SK-N-SH (cell line): Measurements from ENCODE around the gene STKLD1. TPM values are rescaled to one million over a fixed set of nuclear protein-coding genes. Genes with fewer than 3 reads are reported as not detected.
A peak's percentile ranks its signal among the peaks of the same experiment; 100 is the strongest.
"Not testable (repeated sequence)": the region's sequence is repeated elsewhere in the genome, so short reads cannot be mapped to it uniquely, and the experiment has no call there.

Experiments
- CTCF ChIA-PET: fragments of 300-600, 350-600 bp; formaldehyde crosslinking; extraction: SDS; loops from one replicate; lab custom pipeline; 2021; lab: Yijun Ruan, JAX
- POLR2A ChIA-PET: fragments of 350-600 bp; sonication (Branson Sonifier 250); formaldehyde crosslinking; extraction: SDS; loops from one replicate; lab custom pipeline; 2020; ENCODE audit warnings: antibody characterized with exemption, inconsistent platforms; lab: Yijun Ruan, JAX
- DNase-seq: peaks from one replicate; pipeline ENCODE4 v3.0.0; 2012
- H2AFZ ChIP-seq: fragments of 200-600 bp; sonication (generic); 2 replicates; pipeline ENCODE4 v1.8.1; 2016; ENCODE audit warnings: antibody characterized with exemption, mild to moderate bottlenecking, low read depth
- H3F3A ChIP-seq: fragments of 200-600 bp; sonication (generic); replicated peaks from 2 replicates; pipeline ENCODE3; 2016; ENCODE audit warnings: antibody characterized with exemption, mild to moderate bottlenecking; ENCODE audit not compliant: insufficient read depth
- H3K27ac ChIP-seq, 2 experiments: fragments of 200-500 bp in 1 of 2; fragments of 200-600 bp in 1 of 2; sonication (Bioruptor generic) in 1 of 2; sonication (generic), shearing (Covaris generic) in 1 of 2; 2 replicates each; pipeline versions ENCODE4 v1.5.1 to v1.6.1; 2014 to 2016; ENCODE audit warnings: low read depth in 2 of 2, inconsistent platforms in 1 of 2, low read length in 1 of 2, mild to moderate bottlenecking in 1 of 2, mixed read lengths in 1 of 2
- H3K27me3 ChIP-seq: fragments of 200-600 bp; sonication (generic), shearing (Covaris generic); 2 replicates; pipeline ENCODE4 v1.6.1; 2016; ENCODE audit warnings: mixed run types; ENCODE audit not compliant: insufficient read depth
- H3K36me3 ChIP-seq, 2 experiments: fragments of 200-500 bp in 1 of 2; fragments of 200-600 bp in 1 of 2; sonication (Bioruptor generic) in 1 of 2; sonication (generic) in 1 of 2; replicated peaks in 1 of 2; 2 replicates each; pipeline versions ENCODE3 to v1.5.1; 2014 to 2016; ENCODE audit warnings: low read length in 1 of 2, mild to moderate bottlenecking in 1 of 2; ENCODE audit not compliant: insufficient read depth in 2 of 2, control insufficient read depth in 1 of 2
- H3K4me1 ChIP-seq, 2 experiments: fragments of 200-500 bp in 1 of 2; fragments of 200-600 bp in 1 of 2; sonication (Bioruptor generic) in 1 of 2; sonication (generic), shearing (Covaris generic) in 1 of 2; 2 replicates each; pipeline versions ENCODE4 v1.5.1 to v1.6.1; 2014 to 2016; ENCODE audit warnings: low read depth in 1 of 2, low read length in 1 of 2, mixed run types in 1 of 2; ENCODE audit not compliant: insufficient read depth in 2 of 2, control insufficient read depth in 1 of 2
- H3K4me2 ChIP-seq: fragments of 200-600 bp; sonication (generic), shearing (Covaris generic); 2 replicates; pipeline ENCODE4 v1.6.1; 2017; ENCODE audit warnings: mixed run types
- H3K4me3 ChIP-seq, 2 experiments: fragments of 200-500 bp in 1 of 2; fragments of 200-600 bp in 1 of 2; sonication (Bioruptor generic) in 1 of 2; sonication (generic), shearing (Covaris generic) in 1 of 2; 2 replicates each; pipeline versions ENCODE4 v1.5.1 to v1.8.1; 2014 to 2016; ENCODE audit warnings: low read depth in 2 of 2, inconsistent platforms in 1 of 2, low read length in 1 of 2, mild to moderate bottlenecking in 1 of 2, mixed read lengths in 1 of 2, moderate library complexity in 1 of 2
- H3K79me2 ChIP-seq: fragments of 200-600 bp; sonication (generic); 2 replicates; pipeline ENCODE4 v1.8.1; 2017; ENCODE audit warnings: mild to moderate bottlenecking; ENCODE audit not compliant: insufficient read depth
- H3K9ac ChIP-seq: fragments of 200-600 bp; sonication (generic); 2 replicates; pipeline ENCODE4 v1.6.1; 2017; ENCODE audit warnings: mixed run types
- H3K9me2 ChIP-seq: fragments of 200-600 bp; sonication (generic); 2 replicates; pipeline ENCODE4 v1.6.1; 2017; ENCODE audit warnings: mixed run types
- H3K9me3 ChIP-seq: fragments of 200-600 bp; sonication (generic); 2 replicates; pipeline ENCODE4 v1.6.1; 2017; ENCODE audit warnings: mixed run types, mild to moderate bottlenecking, moderate library complexity
- H4K20me1 ChIP-seq: fragments of 200-600 bp; sonication (generic); 2 replicates; pipeline ENCODE4 v1.6.1; 2017; ENCODE audit warnings: mild to moderate bottlenecking, mixed run types; ENCODE audit not compliant: insufficient read depth
- ELF1 ChIP-seq: IDR thresholded peaks from 2 replicates; pipeline ENCODE4 v1.4.0; 2012
- FOXJ3 ChIP-seq: sonication (generic); formaldehyde crosslinking; IDR thresholded peaks from 2 replicates; pipeline ENCODE4 v1.5.1; 2020; ENCODE audit warnings: mild to moderate bottlenecking, missing genetic modification reagents
- FOXM1 ChIP-seq: IDR thresholded peaks from 2 replicates; pipeline ENCODE4 v1.4.0; 2012; ENCODE audit warnings: low read depth, mild to moderate bottlenecking
- GATA2 ChIP-seq: sonication (generic); formaldehyde crosslinking; IDR thresholded peaks from 2 replicates; pipeline ENCODE4 v1.5.0; 2020; ENCODE audit warnings: mild to moderate bottlenecking, missing genetic modification reagents
- JUND ChIP-seq: IDR thresholded peaks from 2 replicates; pipeline ENCODE4 v1.4.0; 2012
- MAX ChIP-seq: IDR thresholded peaks from 2 replicates; pipeline ENCODE4 v1.4.0; 2012; ENCODE audit warnings: low read depth
- NFIC ChIP-seq: IDR thresholded peaks from 2 replicates; pipeline ENCODE4 v1.4.0; 2012; ENCODE audit warnings: borderline replicate concordance
- NRF1 ChIP-seq: IDR thresholded peaks from 2 replicates; pipeline ENCODE4 v1.6.1; 2012; ENCODE audit warnings: low read depth, mild to moderate bottlenecking, low read length
- PBX3 ChIP-seq: IDR thresholded peaks from 2 replicates; pipeline ENCODE4; 2012
- RXRA ChIP-seq: IDR thresholded peaks from 2 replicates; pipeline ENCODE4 v1.4.0; 2012; ENCODE audit warnings: low read depth, mild to moderate bottlenecking, borderline replicate concordance
- USF1 ChIP-seq: IDR thresholded peaks from 2 replicates; pipeline ENCODE4 v1.4.0; 2012; ENCODE audit warnings: low read depth, borderline replicate concordance
- YY1 ChIP-seq: IDR thresholded peaks from 2 replicates; pipeline ENCODE4 v1.4.0; 2012; ENCODE audit warnings: low read depth, mild to moderate bottlenecking
- WGBS: methylation state at CpG from one replicate; pipeline ENCODE4 v1.1.6; 2017; ENCODE audit warnings: low lambda C conversion rate; 5-methylcytosine and 5-hydroxymethylcytosine counted together
- polyA plus RNA-seq, 3 experiments: library from polyadenylated mRNA; depleted of rRNA; stranded (reverse); fragments of >200 nt; gene quantifications; 2 replicates each; pipeline ENCODE4 v1.2.3, GENCODE V29; 2012
- TF ChIP-seq, protein P1 (sequence below): fragments of 150-350 bp; IDR thresholded peaks from 2 replicates; pipeline ENCODE4 v1.6.1; 2017; ENCODE audit warnings: antibody characterized with exemption, low read length, low read depth, borderline replicate concordance
- TF ChIP-seq, protein P2 (sequence below): IDR thresholded peaks from 2 replicates; pipeline ENCODE4 v1.4.0; 2012; ENCODE audit warnings: low read depth, borderline replicate concordance

Gene STKLD1
- polyA plus RNA-seq, 1 of the 3 experiments (the other 2 are of a cell fraction): 2.3 TPM

DNA sequence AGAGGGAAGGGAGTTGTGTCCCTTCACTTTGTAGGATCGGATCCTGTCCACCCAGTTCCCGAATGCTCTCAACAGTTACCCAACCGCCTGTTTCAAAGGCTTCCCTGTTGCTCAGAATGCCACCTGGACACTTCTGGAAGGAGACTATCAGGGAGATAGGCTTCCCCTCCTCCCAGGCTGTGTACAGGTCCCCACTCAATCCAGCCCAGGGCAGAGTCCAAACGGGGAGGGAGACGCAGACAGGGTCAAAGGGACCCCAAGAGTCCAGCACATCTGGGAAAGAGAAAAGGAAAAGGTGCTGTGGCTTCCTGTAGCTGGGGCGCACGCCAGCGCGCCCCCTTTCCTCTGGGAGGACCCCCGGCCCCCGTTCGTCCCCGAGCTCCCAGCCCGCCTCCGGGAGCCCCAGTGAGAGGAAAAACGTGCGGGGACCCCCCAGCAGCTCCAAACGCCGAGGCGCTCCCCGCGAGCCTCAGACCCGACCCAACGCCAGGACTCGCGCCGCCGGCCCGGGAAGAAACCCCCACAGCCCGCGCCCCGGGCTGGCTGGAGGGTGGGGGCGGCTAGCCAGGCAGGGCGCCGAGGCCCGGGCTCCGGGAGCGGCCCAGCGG is 946 bp upstream of the STKLD1 start (continued):
- TF ChIP-seq PBX3 (no peak), ELF1 (peak; percentile 44; the same call in 1 of the 2 replicates), NRF1 (no peak), USF1 (no peak; the same call in 1 of the 2 replicates), FOXJ3 (no peak), YY1 (peak; percentile 7; the same call in 1 of the 2 replicates), JUND (no peak), MAX (no peak), GATA2 (no peak), FOXM1 (no peak), NFIC (no peak), RXRA (no peak)
- TF ChIP-seq, protein P1, sequence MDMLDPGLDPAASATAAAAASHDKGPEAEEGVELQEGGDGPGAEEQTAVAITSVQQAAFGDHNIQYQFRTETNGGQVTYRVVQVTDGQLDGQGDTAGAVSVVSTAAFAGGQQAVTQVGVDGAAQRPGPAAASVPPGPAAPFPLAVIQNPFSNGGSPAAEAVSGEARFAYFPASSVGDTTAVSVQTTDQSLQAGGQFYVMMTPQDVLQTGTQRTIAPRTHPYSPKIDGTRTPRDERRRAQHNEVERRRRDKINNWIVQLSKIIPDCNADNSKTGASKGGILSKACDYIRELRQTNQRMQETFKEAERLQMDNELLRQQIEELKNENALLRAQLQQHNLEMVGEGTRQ: no peak
- TF ChIP-seq, protein P2, sequence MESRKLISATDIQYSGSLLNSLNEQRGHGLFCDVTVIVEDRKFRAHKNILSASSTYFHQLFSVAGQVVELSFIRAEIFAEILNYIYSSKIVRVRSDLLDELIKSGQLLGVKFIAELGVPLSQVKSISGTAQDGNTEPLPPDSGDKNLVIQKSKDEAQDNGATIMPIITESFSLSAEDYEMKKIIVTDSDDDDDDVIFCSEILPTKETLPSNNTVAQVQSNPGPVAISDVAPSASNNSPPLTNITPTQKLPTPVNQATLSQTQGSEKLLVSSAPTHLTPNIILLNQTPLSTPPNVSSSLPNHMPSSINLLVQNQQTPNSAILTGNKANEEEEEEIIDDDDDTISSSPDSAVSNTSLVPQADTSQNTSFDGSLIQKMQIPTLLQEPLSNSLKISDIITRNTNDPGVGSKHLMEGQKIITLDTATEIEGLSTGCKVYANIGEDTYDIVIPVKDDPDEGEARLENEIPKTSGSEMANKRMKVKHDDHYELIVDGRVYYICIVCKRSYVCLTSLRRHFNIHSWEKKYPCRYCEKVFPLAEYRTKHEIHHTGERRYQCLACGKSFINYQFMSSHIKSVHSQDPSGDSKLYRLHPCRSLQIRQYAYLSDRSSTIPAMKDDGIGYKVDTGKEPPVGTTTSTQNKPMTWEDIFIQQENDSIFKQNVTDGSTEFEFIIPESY: no peak
- TF ChIP-seq, all 33 proteins: peak for 5

- H3K9ac ChIP-seq, POLR2A ChIA-PET, H3K4me3 ChIP-seq, H3K27ac ChIP-seq, H3K9me3 ChIP-seq, DNase-seq, H3K9me2 ChIP-seq, H2AFZ ChIP-seq, H3K27me3 ChIP-seq, H3F3A ChIP-seq: not testable (repeated sequence)
- 93% methylated on average over 14 of the region's 14 CpGs for WGBS
- Histone ChIP-seq H3K4me2 (peak overlapping the region; percentile 99; the same call in 1 of the 2 replicates), H3K79me2 (peaks cover 39% of the 10 kb centered on the region), H3K36me3 (peaks cover 8 to 17% of the 10 kb centered on the region in 2 experiments), H3K4me1 (peaks cover 5 to 10% of the 10 kb centered on the region in 2 experiments; a peak in 3 of 4 replicates), H4K20me1 (peaks cover 29% of the 10 kb centered on the region)
- CTCF ChIA-PET: interaction anchor here (0.6 to 1.7 kb wide), 6 partner anchors 12 to 110 kb away, joined by 3 to 6 read pairs (median 4); no protein-coding TSS in a partner anchor
Observed at GRCh38 chr9:133377280-133377679, 1.1 kb downstream of the STKLD1 start.
